WTC11 (cell line): ENCODE results near the gene PINK1.

Experiments
- CTCF ChIP-seq: fragments of 200-600 bp; IDR thresholded peaks from 2 replicates; pipeline ENCODE4 v1.8.0; 2022; ENCODE audit warnings: antibody characterized with exemption
- JUN ChIP-seq: sonication (generic); formaldehyde crosslinking; IDR thresholded peaks from 2 replicates; pipeline ENCODE4 v1.8.0; 2023; ENCODE audit warnings: mild to moderate bottlenecking, missing genetic modification reagents
- RELA ChIP-seq: sonication (generic); formaldehyde crosslinking; IDR thresholded peaks from 2 replicates; pipeline ENCODE4 v1.8.1; 2022; ENCODE audit warnings: missing genetic modification reagents, mild to moderate bottlenecking, borderline replicate concordance
- TF ChIP-seq, protein P1 (sequence below): sonication (generic); formaldehyde crosslinking; IDR thresholded peaks from 2 replicates; pipeline ENCODE4 v1.8.1; 2022; ENCODE audit warnings: missing genetic modification reagents, borderline replicate concordance
- TF ChIP-seq, protein P2 (sequence below): fragments of 250-450 bp; sonication (Bioruptor Pico); IDR thresholded peaks from 2 replicates; pipeline ENCODE4 v1.9.0; 2021; ENCODE audit warnings: mild to moderate bottlenecking, borderline replicate concordance

DNA sequence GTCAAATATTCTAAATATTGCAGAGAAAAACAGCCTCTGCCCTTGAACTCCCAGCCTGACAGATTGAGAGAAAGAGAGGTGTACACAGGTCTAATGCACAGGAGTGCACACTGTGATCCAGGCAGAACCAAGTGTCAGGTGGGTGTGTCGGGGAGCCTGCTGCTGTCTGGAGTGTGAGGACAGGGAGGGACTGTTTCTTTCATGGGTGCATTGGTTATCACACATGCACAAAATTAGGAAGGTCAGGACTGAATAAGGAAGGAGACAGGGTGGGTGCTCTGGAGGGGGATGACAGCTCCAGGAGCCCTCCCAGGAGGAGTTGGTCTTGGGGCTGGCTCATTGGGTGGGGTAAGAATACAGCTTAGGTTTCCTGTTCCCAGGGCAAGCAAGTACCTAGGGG, 13.3 kb upstream of the PINK1 start:
- TF ChIP-seq, protein P1, sequence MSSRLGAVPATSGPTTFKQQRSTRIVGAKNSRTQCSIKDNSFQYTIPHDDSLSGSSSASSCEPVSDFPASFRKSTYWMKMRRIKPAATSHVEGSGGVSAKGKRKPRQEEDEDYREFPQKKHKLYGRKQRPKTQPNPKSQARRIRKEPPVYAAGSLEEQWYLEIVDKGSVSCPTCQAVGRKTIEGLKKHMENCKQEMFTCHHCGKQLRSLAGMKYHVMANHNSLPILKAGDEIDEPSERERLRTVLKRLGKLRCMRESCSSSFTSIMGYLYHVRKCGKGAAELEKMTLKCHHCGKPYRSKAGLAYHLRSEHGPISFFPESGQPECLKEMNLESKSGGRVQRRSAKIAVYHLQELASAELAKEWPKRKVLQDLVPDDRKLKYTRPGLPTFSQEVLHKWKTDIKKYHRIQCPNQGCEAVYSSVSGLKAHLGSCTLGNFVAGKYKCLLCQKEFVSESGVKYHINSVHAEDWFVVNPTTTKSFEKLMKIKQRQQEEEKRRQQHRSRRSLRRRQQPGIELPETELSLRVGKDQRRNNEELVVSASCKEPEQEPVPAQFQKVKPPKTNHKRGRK (CRISPR knock-in tag), result no peak
- TF ChIP-seq CTCF (no peak), RELA (CRISPR knock-in tag) (no peak), JUN (CRISPR knock-in tag) (no peak)
- TF ChIP-seq, protein P2, sequence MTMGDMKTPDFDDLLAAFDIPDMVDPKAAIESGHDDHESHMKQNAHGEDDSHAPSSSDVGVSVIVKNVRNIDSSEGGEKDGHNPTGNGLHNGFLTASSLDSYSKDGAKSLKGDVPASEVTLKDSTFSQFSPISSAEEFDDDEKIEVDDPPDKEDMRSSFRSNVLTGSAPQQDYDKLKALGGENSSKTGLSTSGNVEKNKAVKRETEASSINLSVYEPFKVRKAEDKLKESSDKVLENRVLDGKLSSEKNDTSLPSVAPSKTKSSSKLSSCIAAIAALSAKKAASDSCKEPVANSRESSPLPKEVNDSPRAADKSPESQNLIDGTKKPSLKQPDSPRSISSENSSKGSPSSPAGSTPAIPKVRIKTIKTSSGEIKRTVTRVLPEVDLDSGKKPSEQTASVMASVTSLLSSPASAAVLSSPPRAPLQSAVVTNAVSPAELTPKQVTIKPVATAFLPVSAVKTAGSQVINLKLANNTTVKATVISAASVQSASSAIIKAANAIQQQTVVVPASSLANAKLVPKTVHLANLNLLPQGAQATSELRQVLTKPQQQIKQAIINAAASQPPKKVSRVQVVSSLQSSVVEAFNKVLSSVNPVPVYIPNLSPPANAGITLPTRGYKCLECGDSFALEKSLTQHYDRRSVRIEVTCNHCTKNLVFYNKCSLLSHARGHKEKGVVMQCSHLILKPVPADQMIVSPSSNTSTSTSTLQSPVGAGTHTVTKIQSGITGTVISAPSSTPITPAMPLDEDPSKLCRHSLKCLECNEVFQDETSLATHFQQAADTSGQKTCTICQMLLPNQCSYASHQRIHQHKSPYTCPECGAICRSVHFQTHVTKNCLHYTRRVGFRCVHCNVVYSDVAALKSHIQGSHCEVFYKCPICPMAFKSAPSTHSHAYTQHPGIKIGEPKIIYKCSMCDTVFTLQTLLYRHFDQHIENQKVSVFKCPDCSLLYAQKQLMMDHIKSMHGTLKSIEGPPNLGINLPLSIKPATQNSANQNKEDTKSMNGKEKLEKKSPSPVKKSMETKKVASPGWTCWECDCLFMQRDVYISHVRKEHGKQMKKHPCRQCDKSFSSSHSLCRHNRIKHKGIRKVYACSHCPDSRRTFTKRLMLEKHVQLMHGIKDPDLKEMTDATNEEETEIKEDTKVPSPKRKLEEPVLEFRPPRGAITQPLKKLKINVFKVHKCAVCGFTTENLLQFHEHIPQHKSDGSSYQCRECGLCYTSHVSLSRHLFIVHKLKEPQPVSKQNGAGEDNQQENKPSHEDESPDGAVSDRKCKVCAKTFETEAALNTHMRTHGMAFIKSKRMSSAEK (CRISPR knock-in tag), result no peak
